HG03354 (cell line): ENCODE measurements around the gene FLNC.
A peak's percentile ranks its signal among the peaks of the same experiment; 100 is the strongest.

Experiments
- ATAC-seq: cut with Tn5 transposase; IDR thresholded peaks from one replicate; pipeline ENCODE4 v1.9.1; 2021; ENCODE audit warnings: mild to moderate bottlenecking; ENCODE audit not compliant: unreplicated experiment, poor library complexity, severe bottlenecking

FLNC gene

DNA sequence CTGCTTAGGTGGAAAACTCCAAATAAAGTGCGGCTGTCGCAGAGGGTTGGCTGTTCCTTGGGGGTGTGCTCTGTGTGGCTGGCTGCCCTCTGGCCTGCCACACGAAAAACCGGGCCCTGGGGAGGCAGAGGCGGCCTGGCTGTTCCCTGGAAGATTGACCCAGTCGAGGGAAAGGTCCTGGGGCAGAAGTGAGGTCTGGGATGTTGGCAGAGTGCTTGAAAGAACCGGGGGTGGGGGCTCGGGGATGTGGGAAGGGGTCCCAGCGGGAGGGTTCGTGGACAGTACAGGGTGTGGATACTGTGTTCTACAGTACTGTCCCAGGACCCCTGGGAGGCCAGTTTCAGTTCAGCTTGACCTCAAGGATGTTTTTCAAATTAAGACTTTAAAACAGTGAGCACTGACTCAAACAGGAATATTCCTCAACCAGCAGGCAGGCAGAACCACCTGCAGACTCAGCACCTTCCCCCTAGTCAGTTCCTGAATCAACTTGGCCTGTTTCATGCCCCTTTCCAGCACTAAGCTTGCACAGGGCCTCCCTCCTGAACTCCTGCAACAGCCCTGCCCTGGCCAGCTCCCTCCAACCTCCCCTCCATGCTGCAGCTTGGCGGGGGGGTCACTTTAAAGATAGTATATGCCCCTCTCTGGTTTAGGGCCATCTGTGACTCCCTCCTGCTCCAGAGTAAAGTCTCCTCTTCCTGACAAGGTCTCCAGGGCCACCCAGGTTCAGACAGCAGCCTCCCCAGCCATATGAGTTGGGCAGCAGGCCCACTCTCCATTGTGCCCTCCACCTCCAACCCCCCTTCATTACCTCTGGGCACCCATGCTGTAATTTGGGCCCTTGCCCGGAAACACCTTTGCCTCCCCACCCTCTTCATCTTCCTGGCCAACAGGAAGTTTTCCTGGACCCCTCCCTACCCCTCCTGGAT, 29.3 kb downstream of the FLNC start:
- ATAC-seq: no peak

DNA sequence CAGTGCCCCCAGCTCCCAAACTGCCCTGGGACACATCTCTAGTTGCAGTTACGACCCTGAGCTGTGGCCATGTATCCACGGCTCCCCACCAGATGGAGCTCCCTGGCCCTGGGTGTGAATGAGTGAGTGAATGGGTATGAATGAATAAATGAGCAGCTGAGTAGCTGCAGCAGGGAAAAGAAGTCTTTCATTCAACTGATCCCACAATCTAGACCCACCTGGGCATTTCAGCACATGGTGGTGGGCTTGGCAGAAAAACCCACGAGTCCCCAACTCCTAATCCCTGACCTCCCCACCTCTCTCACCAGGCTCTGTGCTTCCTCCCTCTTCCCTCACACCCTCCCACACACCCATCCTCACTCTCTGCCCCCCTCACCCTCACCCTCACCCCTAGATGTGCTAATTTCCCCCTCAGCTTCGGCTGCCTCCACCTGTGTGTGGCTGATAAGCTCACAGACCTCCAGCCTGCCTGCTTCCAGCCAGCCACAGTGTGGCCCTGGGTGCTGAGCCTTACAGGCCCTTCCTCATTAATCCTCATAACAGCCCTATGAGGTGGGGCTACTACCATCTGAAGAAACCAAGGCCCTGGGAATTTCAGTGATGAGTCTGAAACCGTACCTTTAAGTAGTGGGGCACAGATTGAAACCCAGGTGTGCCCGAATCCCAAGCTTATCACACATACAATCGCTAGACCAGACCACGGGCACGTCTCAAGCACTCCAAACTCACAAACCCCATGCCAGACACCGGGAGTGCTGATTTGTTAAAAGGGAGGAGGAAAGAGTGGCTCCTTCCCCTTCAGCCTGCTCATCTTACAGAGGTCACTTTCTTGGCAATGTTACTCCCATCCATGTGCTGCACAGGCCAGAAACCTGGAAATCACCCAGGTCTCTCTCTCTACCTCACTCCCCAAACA, 30.2 kb downstream of the FLNC start:
- ATAC-seq: no peak

DNA sequence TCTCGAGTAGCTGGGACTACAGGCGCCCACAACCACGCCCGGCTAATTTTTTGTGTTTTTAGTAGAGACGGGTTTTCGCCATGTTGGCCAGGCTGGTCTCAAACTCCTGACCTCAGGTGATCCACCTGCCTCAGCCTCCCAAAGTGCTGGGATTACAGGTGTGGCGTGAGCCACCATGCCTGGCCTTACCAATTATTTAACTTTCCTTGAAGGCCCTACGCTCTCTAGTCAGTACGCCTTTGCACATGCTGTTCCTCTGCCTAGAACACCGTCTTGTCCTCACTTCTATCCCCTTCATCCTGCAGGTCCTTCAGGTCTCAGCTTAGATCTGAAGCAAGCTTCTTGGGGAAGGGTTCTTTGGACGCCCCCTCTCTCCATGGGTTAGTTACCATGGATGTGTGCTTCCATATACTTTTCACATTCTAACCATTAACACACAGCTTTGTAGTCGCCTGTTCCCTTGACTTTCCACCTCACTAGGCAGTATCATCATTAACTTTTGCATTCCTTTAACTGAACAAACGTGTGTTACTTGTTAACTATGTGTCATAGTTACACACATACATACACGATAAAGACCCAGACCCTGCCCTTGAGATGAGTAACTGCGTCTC, 31.9 kb downstream of the FLNC start:
- no peak for ATAC-seq

DNA sequence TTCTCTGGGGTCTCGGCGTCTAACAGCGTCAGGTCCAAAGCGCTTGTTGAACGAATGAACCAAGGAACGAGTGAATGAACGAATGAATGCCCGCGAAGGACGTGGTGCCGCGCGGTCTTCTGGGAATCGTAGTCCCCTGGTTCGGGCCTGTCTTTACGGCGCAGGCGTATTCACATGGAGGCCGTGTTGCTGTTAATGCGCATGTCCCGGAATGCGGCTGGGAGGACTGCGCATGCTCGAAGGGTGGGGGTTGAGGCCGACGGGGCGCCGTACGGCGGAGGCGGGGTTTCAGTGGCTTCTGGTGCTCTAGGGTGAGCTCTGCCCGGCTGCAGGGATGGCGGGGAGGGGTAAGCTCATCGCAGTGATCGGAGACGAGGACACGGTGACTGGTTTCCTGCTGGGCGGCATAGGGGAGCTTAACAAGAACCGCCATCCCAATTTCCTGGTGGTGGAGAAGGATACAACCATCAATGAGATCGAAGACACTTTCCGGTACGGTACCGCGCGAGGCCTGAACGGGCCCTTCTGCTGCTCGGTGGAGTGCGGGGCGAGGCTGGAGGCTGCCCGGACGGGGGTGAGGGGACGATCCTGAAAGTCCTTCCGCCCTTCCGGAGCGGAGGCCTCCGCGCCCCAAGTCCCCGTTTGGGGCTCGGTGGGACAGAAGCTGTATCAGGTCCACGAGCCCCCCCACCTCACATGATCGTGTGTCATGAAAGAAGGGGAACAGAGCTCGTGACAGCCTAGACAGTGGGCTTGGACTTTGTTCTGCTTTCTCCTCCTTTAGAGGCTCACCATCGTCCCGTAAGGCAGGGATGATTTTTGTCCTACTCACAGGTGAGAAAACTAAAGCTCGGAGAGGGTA, 32.6 kb downstream of the FLNC start, which contains the start of gene ATP6V1F:
Gene ATP6V1F (plus strand): TSS at position 286 of the 862 bp plus-strand sequence. CDS start 49 bp downstream, at position 335.
- peak; percentile 88 for ATAC-seq

DNA sequence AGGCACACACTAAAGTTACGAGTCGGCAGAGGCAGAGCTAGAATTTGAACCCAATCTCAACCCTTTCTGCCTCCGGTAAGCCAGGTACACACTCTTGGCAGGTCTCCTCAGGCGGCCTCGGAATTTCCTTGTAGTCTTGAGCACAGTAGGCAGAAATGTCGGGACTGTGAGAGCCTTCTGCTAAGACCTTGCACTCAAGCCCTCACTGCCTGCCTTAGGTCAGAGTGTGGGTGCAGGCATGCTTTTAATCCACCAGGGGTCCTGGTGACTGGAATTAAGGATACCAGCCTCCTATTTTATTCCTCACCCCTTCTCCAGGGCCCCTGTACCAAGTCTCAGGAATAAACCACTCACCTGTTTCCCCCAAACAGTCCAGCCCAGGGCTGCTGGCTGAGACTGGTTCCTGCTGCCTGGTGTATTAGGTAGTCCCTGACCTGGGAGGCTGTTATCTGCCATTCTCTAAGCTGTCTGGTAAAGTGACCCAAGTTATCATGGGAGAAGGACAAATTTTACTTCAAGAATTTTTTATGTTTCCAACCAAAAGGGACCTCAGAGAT, 33.3 kb downstream of the FLNC start:
- ATAC-seq: peak; percentile 58

DNA sequence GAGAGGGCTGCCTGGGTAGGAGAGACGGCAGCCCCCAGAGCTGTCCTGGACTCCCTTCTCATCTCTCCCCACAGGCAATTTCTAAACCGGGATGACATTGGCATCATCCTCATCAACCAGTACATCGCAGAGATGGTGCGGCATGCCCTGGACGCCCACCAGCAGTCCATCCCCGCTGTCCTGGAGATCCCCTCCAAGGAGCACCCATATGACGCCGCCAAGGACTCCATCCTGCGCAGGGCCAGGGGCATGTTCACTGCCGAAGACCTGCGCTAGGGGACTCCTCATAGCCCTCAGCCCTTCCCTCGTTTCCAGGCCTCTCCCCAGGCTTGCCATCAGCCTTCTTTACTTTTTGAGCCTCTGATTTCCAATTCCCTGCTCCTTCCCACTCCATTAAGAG, 35.1 kb downstream of the FLNC start:
- ATAC-seq: no peak

DNA sequence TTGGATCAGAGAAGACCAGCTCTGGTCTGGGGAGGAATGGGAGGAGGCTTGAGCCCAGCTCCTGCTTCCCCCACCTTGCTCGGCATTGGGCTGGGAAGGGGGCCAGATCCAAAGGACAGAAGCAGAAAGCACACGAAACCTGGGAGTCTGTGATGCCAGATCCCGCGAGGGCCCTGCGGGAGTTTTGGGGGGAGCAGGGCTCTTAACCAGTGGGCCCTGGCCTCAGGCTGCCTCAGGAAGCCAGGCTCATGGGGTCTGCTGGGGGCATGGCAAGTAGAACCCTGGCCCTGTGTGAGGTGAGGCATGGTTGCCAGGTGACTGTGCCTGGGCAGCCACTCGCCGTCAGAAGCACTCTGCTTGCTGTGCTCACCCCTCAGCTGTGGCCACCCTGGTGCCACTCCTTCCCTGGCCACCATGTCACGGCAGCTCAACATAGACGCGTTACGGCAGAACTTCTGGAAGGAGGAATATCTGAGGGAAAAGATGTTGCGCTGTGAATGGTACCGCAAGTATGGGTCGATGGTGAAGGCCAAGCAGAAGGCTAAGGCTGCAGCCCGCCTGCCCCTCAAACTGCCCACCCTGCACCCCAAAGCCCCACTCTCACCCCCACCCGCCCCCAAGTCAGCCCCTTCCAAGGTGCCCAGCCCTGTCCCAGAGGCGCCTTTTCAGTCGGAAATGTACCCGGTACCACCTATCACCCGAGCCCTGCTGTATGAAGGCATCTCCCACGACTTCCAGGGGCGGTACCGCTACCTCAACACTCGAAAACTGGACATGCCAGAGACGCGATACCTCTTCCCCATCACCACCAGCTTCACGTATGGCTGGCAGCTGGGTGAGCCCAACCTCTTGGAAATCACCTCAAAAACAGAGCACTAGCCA, 36.0 kb downstream of the FLNC start:
- no peak for ATAC-seq

DNA sequence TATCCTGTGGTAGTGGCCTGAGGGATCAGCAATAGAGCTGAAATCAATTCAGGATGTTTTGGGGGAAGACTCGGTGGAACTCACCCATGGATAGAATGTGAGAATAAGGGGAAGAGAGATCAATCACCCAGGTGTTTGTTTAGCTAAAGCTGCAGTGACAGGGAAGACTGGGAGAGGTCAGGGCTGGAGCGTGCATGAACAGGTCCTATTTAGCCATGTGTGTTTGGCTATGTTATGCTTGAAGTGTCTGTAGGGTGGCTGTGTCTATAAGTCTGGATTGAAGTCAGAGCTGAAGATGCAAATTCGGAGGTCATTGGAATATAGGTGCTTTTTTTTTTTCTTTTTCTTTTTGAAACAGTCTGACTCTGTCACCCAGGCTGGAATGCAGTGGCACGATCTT, 37.0 kb downstream of the FLNC start:
- ATAC-seq: no peak

DNA sequence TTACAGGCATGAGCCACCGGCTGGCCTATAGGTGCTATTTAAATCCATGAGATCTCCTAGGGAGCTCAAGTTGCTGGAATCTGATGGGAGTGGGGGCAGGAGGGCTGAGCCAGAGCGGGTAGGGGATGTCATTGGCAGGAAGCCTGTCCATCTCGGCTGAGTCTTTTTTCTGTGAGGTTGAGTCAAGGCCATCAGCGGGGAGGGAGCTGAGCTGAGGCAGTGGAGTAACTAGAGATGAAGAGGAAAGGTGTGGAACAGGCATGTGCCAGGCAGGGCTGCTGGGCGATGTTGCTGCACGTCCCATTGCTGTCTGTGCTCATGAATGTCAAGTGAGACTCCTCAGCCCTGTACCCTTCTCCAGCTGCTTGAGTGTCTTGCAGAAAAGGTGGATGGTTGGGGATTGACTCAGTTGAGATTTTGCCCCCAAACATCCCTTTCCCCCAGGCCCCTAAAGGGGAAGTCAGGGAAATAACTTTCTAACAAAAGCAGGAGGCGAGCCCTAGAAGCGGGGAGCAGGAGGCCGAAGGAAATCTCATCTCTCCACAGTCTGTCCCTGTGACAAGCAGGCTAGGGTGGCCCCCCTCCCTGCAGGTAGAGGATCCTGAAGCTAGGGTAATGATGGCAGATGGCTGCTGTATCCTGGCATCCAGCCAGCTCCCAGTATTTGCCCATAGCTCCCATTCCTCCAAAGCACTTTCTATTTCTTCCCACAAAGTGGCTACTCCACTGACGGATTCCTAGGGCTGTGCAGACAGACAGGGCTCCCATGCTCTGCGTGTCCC, 37.8 kb downstream of the FLNC start:
- ATAC-seq: no peak

DNA sequence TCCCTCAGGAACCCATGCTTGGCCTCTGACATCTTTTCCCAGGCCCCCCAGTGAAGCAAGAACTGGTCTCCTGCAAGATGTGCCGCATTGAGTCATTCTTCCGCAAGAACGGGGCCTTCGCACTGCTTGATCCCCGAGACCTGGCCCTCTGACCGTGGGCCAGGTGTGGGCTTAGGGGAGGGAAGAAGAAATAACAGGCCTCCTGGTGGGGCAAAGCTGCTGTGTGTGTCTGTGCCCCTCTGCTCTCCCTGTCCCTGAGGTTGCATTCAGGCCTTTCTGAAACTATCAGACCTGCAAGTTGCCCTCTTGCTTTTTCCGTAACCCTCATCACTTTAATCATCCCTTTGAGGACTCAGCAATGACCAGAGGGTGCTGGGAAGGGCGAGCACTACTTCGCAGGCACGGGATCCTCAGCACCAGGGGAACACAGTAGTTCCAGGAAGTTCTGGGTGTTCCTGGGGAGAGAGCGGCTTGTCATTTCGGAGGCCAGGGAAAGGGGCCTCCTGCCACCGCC, 38.5 kb downstream of the FLNC start:
- ATAC-seq: no peak

DNA sequence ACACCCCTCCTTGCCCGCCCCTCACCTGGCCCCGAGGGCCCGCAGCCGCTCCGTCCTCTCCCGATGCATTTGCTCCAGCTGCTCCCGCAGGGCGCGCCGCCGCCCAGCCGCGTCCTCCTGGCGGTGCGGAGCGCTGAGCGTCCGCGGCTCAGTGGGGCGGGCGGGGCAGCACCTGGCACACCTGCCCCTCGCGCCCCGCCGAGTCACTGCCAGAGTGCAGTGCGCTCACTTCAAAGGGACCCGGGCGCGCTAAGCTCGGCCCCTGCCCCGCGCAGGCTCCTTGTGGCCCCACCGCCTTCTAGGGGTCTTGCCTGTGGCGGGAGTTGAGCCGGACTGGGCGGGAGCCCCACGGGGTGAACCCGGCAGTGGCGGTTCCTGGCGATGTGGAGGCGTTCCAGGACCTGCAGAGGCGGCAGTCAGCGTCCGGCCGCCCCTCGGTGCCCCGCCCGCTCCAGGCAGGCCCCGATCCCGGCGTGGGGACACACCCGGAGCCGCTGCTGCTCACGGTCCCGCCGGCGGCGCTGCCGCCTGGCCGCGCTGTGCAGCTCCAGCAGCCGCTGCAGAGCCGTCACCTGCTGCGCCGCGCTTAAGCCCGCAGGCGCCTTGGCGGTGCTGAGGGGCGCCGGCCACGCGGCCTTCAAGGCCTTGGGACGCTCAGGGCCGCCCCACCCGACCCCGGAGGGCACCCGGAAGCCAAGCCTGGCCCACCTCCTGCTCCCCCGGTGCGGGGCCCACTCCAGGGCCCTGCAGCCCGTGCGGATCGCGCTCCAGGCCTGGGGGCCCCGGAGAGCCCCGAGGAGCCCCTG, 39.1 kb downstream of the FLNC start:
- ATAC-seq: peak; percentile 65

DNA sequence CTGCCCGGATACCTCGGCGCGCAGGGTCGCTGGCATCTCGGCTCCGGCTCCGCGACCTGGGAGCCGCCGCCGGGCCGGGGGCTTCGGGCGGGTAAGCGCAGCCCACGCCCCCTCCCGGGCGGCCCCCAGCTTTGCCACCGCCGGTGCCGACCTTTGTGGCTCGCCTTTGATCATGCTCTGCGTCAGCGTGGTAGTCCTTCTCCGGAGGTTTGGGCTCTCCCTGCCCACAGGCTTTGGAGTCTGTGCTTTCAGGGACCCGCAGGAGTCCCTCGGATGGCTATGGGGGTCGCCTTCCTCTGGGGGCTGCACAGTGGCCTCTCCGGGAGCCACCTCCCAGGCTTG, 39.7 kb downstream of the FLNC start:
- no peak for ATAC-seq

DNA sequence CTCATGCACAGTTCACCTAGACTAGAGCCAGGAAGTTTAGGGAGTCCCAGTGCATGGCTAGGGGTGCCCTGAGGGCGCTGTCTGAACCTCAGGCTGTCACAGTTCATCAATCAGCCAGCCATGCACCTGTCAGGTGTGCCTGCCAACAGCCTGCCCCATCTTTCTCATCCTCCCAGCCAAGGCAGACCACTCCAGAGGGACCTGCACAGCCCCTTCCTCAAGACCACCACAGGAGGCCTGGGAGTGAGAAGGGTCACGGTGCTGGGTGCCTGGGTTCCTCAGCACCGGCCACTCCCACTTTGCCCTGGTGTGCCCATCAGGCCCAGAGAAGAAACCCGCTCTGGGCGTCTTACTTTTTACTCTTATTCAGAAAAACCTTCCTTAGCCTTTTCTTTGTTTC, 40.8 kb downstream of the FLNC start:
- ATAC-seq: no peak

DNA sequence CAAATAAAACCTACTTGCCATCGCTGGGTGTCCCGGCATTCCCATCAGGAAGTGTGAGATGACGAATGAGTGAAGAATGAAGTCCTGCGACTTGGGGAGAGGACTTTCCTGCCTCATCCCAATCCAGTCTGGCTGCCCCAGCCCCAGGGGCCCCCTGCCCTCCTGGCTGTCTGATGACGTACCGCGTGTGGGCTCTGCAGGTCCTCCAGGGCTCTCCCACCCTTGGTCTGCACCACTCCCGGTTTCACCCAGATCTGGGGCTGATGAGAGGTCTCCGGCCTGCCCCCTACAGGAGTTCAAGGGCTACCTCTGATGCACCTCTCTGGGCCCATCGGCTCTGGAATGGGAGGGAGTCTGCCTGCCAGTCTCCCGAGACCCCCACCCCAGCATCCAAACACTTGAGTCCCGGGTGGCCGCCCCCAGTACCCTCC, 42.2 kb downstream of the FLNC start:
- ATAC-seq: no peak

DNA sequence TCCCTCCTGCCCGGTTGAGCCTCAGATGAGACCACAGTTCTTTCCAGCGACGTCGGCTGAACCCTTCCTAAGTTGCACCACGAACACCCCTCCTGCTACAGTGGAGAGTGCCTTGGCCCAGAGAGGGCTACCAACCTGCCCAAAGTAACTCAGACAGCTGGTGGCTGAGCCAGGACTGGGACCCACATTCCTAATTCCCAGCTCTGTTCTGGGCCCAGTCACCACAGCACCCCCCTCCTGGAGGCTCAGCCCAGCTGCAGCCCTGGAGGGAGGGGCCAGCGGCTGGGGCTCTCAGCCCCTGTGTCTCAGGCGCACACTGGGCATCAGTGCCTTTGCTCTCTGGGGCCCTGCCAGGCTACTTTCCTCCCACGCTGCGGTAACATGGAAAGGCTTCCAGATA, 43.0 kb downstream of the FLNC start:
- no peak for ATAC-seq
